IMR-90 (cell line): ENCODE measurements around the gene FANCF. TPM values are rescaled to one million over a fixed set of nuclear protein-coding genes. Genes with fewer than 3 reads are reported as not detected.

Source experiments
- ATAC-seq: fragments of 200-7000 bp; cut with Tn5 transposase; 2 replicates; pipeline ENCODE4 v1.9.1; 2020; ENCODE audit warnings: low read depth, mild to moderate bottlenecking, moderate library complexity
- BruUV-seq: library from RNA; stranded (reverse); fragments of 400-500 nt; replicated peaks from 2 replicates; lab custom pipeline; 2021; lab: Mats Ljungman, UMichigan
- CTCF ChIA-PET: fragments of 300-600 bp; formaldehyde crosslinking; extraction: SDS; loops from one replicate; lab custom pipeline; 2021; ENCODE audit warnings: antibody characterized with exemption; lab: Yijun Ruan, JAX
- POLR2A ChIA-PET: fragments of 300-600 bp; sonication (Branson Sonifier 250); formaldehyde crosslinking; loops from one replicate; lab custom pipeline; 2022; ENCODE audit warnings: antibody characterized with exemption; ENCODE audit not compliant: unreplicated experiment; lab: Charles Lee
- DNase-seq: peaks from one replicate; pipeline ENCODE4 v3.0.0; 2013
- H2AFZ ChIP-seq: replicated peaks from 2 replicates; pipeline ENCODE3; 2013; ENCODE audit warnings: low read length, mild to moderate bottlenecking; ENCODE audit not compliant: poor library complexity
- H2AK5ac ChIP-seq: 2 replicates; pipeline ENCODE4 v1.6.1; 2013; ENCODE audit warnings: low read depth, low read length, inconsistent platforms
- H2AK9ac ChIP-seq: replicated peaks from 2 replicates; pipeline ENCODE3; 2013; ENCODE audit warnings: mild to moderate bottlenecking, low read depth, low read length, moderate library complexity; ENCODE audit not compliant: poor library complexity
- H2BK120ac ChIP-seq: 2 replicates; pipeline ENCODE4 v1.6.1; 2013; ENCODE audit warnings: low read depth, low read length, inconsistent platforms
- H2BK15ac ChIP-seq: 3 replicates; pipeline ENCODE4 v1.6.1; 2013; ENCODE audit warnings: low read depth, low read length, inconsistent platforms
- H2BK20ac ChIP-seq: 2 replicates; pipeline ENCODE4 v1.6.1; 2013; ENCODE audit warnings: low read depth, mild to moderate bottlenecking, inconsistent platforms, low read length, moderate library complexity
- H2BK5ac ChIP-seq: 2 replicates; pipeline ENCODE4 v1.6.1; 2013; ENCODE audit warnings: mild to moderate bottlenecking, low read depth, low read length, inconsistent platforms; ENCODE audit not compliant: poor library complexity, severe bottlenecking
- H3K14ac ChIP-seq: replicated peaks from 2 replicates; pipeline ENCODE4 v1.6.1; 2013; ENCODE audit warnings: low read depth, low read length, inconsistent platforms
- H3K18ac ChIP-seq: 2 replicates; pipeline ENCODE4 v1.6.1; 2013; ENCODE audit warnings: low read depth, low read length, control low read depth
- H3K23ac ChIP-seq: 2 replicates; pipeline ENCODE4 v1.6.1; 2013; ENCODE audit warnings: low read depth, low read length, inconsistent platforms
- H3K27ac ChIP-seq: 2 replicates; pipeline ENCODE4 v1.5.1; 2013; ENCODE audit warnings: mild to moderate bottlenecking, control low read depth, low read length; ENCODE audit not compliant: insufficient read depth
- H3K27me3 ChIP-seq: 2 replicates; pipeline ENCODE4 v1.6.1; 2013; ENCODE audit warnings: low read length; ENCODE audit not compliant: control insufficient read depth, insufficient read depth
- H3K36me3 ChIP-seq: 2 replicates; pipeline ENCODE4 v1.6.1; 2013; ENCODE audit warnings: low read length, mixed read lengths; ENCODE audit not compliant: control insufficient read depth, insufficient read depth
- H3K4ac ChIP-seq: 2 replicates; pipeline ENCODE4 v1.6.1; 2013; ENCODE audit warnings: low read depth, low read length, inconsistent platforms
- H3K4me1 ChIP-seq: 2 replicates; pipeline ENCODE4 v1.6.1; 2013; ENCODE audit warnings: low read length, mixed read lengths; ENCODE audit not compliant: control insufficient read depth, insufficient read depth
- H3K4me2 ChIP-seq: 2 replicates; pipeline ENCODE4 v1.6.1; 2013; ENCODE audit warnings: low read depth, mild to moderate bottlenecking, control low read depth, low read length, moderate library complexity
- H3K4me3 ChIP-seq: 2 replicates; pipeline ENCODE4 v1.5.1; 2013; ENCODE audit warnings: low read depth, mild to moderate bottlenecking, control low read depth, low read length, moderate library complexity; ENCODE audit not compliant: insufficient read depth
- H3K56ac ChIP-seq: 2 replicates; pipeline ENCODE4 v1.6.1; 2013; ENCODE audit warnings: low read length, inconsistent platforms; ENCODE audit not compliant: insufficient read depth; ENCODE audit errors: extremely low read depth
- H3K79me1 ChIP-seq, 2 experiments: 2 replicates each; pipeline ENCODE4 v1.6.1; 2013; ENCODE audit warnings: low read length in 2 of 2, inconsistent platforms in 1 of 2, low read depth in 1 of 2
- H3K9ac ChIP-seq: 2 replicates; pipeline ENCODE4 v1.6.1; 2013; ENCODE audit warnings: low read depth, low read length, control low read depth
- H3K9me1 ChIP-seq: 2 replicates; pipeline ENCODE4 v1.6.1; 2013; ENCODE audit warnings: low read length, inconsistent platforms; ENCODE audit not compliant: insufficient read depth
- H3K9me3 ChIP-seq: 2 replicates; pipeline ENCODE4 v1.6.1; 2013; ENCODE audit warnings: low read length; ENCODE audit not compliant: control insufficient read depth, insufficient read depth
- H4K20me1 ChIP-seq: 2 replicates; pipeline ENCODE4 v1.6.1; 2013; ENCODE audit warnings: low read length, inconsistent platforms; ENCODE audit not compliant: insufficient read depth
- H4K5ac ChIP-seq: 2 replicates; pipeline ENCODE4 v1.6.1; 2013; ENCODE audit warnings: mild to moderate bottlenecking, low read depth, low read length, control low read depth
- H4K8ac ChIP-seq, 2 experiments: 2 replicates each; pipeline ENCODE4 v1.6.1; 2013; ENCODE audit warnings: low read depth in 2 of 2, low read length in 2 of 2, control low read depth in 1 of 2, inconsistent platforms in 1 of 2
- H4K91ac ChIP-seq: 2 replicates; pipeline ENCODE4 v1.6.1; 2013; ENCODE audit warnings: low read depth, low read length, inconsistent platforms; ENCODE audit not compliant: insufficient read depth
- BHLHE40 ChIP-seq: fragments of 150-350 bp; IDR thresholded peaks from 2 replicates; pipeline ENCODE4 v1.6.1; 2016; ENCODE audit warnings: mild to moderate bottlenecking, low read depth, low read length
- CEBPB ChIP-seq: IDR thresholded peaks from 2 replicates; pipeline ENCODE4 v1.6.1; 2012; ENCODE audit warnings: low read depth, low read length, improper control_type of control experiment
- CHD1 ChIP-seq: IDR thresholded peaks from 2 replicates; pipeline ENCODE4 v1.6.1; 2012; ENCODE audit warnings: low read depth, low read length, improper control_type of control experiment
- FOS ChIP-seq: fragments of 150-350 bp; IDR thresholded peaks from 2 replicates; pipeline ENCODE4 v1.6.1; 2016; ENCODE audit warnings: low read depth, low read length
- MAFK ChIP-seq: IDR thresholded peaks from 2 replicates; pipeline ENCODE4 v1.6.1; 2012; ENCODE audit warnings: low read depth, low read length, improper control_type of control experiment
- MAZ ChIP-seq: IDR thresholded peaks from 2 replicates; pipeline ENCODE4 v1.6.1; 2012; ENCODE audit warnings: low read depth, mild to moderate bottlenecking, low read length, improper control_type of control experiment, moderate library complexity, borderline replicate concordance
- MXI1 ChIP-seq: IDR thresholded peaks from 2 replicates; pipeline ENCODE4 v1.6.1; 2012; ENCODE audit warnings: low read depth, mild to moderate bottlenecking, low read length, moderate library complexity, borderline replicate concordance
- NFE2L2 ChIP-seq: fragments of 150-350 bp; IDR thresholded peaks from 2 replicates; pipeline ENCODE4 v1.6.1; 2016; ENCODE audit warnings: low read depth, mild to moderate bottlenecking, low read length
- POLR2A ChIP-seq: IDR thresholded peaks from 2 replicates; pipeline ENCODE4 v1.6.1; 2012; ENCODE audit warnings: mild to moderate bottlenecking, low read depth, low read length
- RAD21 ChIP-seq: IDR thresholded peaks from 2 replicates; pipeline ENCODE4 v1.6.1; 2012; ENCODE audit warnings: low read length, improper control_type of control experiment
- RCOR1 ChIP-seq: IDR thresholded peaks from 2 replicates; pipeline ENCODE4 v1.6.1; 2012; ENCODE audit warnings: mild to moderate bottlenecking, low read length, improper control_type of control experiment; ENCODE audit not compliant: insufficient replicate concordance
- RFX5 ChIP-seq: IDR thresholded peaks from 2 replicates; pipeline ENCODE4 v1.8.0; 2012; ENCODE audit warnings: low read depth, mild to moderate bottlenecking, low read length, moderate library complexity
- SMC3 ChIP-seq: fragments of 150-350 bp; IDR thresholded peaks from 2 replicates; pipeline ENCODE4 v1.6.1; 2016; ENCODE audit warnings: low read depth, mild to moderate bottlenecking, antibody characterized with exemption, low read length, moderate library complexity
- WGBS, 2 experiments: methylation state at CpG; one replicate each; pipeline versions ENCODE4 v1.1.5 to v1.1.7; 2013; ENCODE audit warnings: missing lambda C conversion rate in 2 of 2; ENCODE audit not compliant: insufficient read length in 1 of 2; ENCODE audit errors: extremely low coverage in 2 of 2; 5-methylcytosine and 5-hydroxymethylcytosine counted together
- dilution Hi-C: fragments of 300-500 bp; cut with HindIII; formaldehyde crosslinking; loops from one replicate; pipeline ENCODE4 v1.14.3; 2018; ENCODE audit warnings: low sequenced_read_pairs; ENCODE audit not compliant: unreplicated experiment
- in situ Hi-C: fragments of 300-500 bp; cut with MboI; formaldehyde crosslinking; loops from 3 replicates; pipeline ENCODE4 v1.14.3; 2019; ENCODE audit warnings: low sequenced_read_pairs, inconsistent platforms, mixed read lengths
- intact Hi-C: fragments of 100-400 bp; cut with micrococcal nuclease; formaldehyde crosslinking; loops from 2 replicates; pipeline ENCODE4 v1.10.0; 2022
- polyA plus RNA-seq, 3 experiments: library from polyadenylated mRNA; depleted of rRNA; stranded (reverse); fragments of >200 nt; gene quantifications; 2 replicates each; pipeline ENCODE4 v1.2.3, GENCODE V29; 2012; ENCODE audit warnings: low replicate concordance in 1 of 3
- total RNA-seq: library from RNA; depleted of rRNA; stranded (reverse); fragments of >200 nt; gene quantifications from 2 replicates; pipeline ENCODE4 v1.2.3, GENCODE V29; 2012
- TF ChIP-seq, protein P1 (sequence below): conservative IDR thresholded peaks from 2 replicates; pipeline ENCODE4 v1.5.1; 2012; ENCODE audit warnings: mild to moderate bottlenecking, low read depth, low read length, improper control_type of control experiment
- TF ChIP-seq, protein P2 (sequence below): fragments of 150-350 bp; IDR thresholded peaks from 2 replicates; pipeline ENCODE4 v1.6.1; 2016; ENCODE audit warnings: low read depth, mild to moderate bottlenecking, low read length, moderate library complexity, borderline replicate concordance

Gene FANCF
- total and polyA plus RNA-seq, 2 of the 4 experiments (the other 2 are of a cell fraction) = 3.3 to 5.6 TPM

DNA sequence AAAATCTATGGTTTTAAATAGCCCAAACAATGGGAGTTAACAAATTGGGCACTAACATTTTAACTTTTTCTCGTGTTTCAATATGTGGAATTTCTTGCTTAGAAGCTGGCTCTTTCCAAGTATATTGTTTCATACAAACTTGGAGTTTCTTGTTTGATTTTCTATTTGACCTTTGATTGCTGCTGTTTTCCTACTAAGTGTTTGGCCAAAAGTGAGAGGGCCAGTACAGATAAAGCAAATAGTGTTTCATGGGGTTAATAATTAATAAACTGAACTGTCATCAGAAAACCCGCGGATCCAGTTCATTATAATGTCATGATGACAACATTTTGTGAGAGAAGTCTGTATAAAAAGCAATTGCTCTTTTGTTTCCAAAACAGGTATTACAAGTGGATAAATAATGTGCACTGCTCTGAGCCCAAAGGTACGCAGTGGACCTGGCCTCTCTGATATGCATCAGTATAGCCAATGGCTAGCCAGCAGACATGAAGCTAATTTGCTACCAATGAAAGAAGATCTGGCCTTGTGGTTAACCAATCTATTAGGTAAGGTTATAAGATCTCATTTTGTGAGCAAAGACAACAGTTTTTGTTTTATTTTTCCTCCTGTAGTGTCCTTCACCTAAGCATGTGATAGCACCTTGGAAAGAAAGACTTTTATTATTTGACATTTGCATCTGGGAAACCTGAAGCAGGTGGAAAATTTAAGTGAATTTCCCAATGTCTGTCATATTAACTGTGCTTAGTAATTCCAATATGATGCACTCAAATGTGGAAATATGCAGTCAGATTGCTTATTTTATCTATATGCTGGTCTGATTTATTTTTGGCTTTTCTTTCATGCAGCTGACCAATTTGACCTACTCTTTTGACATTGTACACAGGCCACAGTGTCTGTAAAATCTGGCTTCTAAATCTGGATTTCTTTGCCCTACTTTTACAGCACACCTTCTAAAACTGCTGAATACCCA, 49.1 kb upstream of the FANCF start:
- H3K36me3 ChIP-seq = no peaks in the 10 kb centered on the region
- no peak overlapping the region for H3K9ac ChIP-seq
- H3K4ac ChIP-seq = no peak overlapping the region
- no peak overlapping the region for H3K56ac ChIP-seq
- no peaks in the 10 kb centered on the region; the same call in 1 of the 2 replicates for H3K27me3 ChIP-seq
- intact Hi-C loops = no loop called here
- H2BK15ac ChIP-seq = no peak overlapping the region
- no peak overlapping the region for H3K23ac ChIP-seq
- no peak overlapping the region for H3K14ac ChIP-seq
- no peak overlapping the region for H4K91ac ChIP-seq
- H3K4me3 ChIP-seq = no peak overlapping the region
- H3K79me1 ChIP-seq = no peaks in the 10 kb centered on the region
- H4K8ac ChIP-seq = no peak overlapping the region
- POLR2A ChIA-PET = no interaction called here
- in situ Hi-C loops = no loop called here
- dilution Hi-C loops = no loop called here
- no peak overlapping the region for H3K18ac ChIP-seq
- no peaks in the 10 kb centered on the region for H4K20me1 ChIP-seq
- ATAC-seq (no peak), DNase-seq (no peak)
- H2AK5ac ChIP-seq = no peak overlapping the region
- BruUV-seq = no TSS peak
- no peak overlapping the region for H2AFZ ChIP-seq
- H2BK5ac ChIP-seq = no peak overlapping the region
- no peak overlapping the region for H3K27ac ChIP-seq
- CTCF ChIA-PET = no interaction called here
- H2BK20ac ChIP-seq = no peak overlapping the region
- 75% methylated on average over 2 of the region's 4 CpGs; no CpG with 5 or more reads in 1 of the 2 experiments for WGBS, 2 experiments
- H3K4me1 ChIP-seq = no peaks in the 10 kb centered on the region
- H3K9me3 ChIP-seq = no peaks in the 10 kb centered on the region
- no peak overlapping the region for H3K4me2 ChIP-seq
- H2BK120ac ChIP-seq = no peak overlapping the region
- H3K9me1 ChIP-seq = no peaks in the 10 kb centered on the region
- no peak overlapping the region for H2AK9ac ChIP-seq
- no peak overlapping the region for H4K5ac ChIP-seq
- TF ChIP-seq BHLHE40 = no peak
- TF ChIP-seq MAZ = no peak
- no peak for TF ChIP-seq RCOR1
- TF ChIP-seq, protein P1, sequence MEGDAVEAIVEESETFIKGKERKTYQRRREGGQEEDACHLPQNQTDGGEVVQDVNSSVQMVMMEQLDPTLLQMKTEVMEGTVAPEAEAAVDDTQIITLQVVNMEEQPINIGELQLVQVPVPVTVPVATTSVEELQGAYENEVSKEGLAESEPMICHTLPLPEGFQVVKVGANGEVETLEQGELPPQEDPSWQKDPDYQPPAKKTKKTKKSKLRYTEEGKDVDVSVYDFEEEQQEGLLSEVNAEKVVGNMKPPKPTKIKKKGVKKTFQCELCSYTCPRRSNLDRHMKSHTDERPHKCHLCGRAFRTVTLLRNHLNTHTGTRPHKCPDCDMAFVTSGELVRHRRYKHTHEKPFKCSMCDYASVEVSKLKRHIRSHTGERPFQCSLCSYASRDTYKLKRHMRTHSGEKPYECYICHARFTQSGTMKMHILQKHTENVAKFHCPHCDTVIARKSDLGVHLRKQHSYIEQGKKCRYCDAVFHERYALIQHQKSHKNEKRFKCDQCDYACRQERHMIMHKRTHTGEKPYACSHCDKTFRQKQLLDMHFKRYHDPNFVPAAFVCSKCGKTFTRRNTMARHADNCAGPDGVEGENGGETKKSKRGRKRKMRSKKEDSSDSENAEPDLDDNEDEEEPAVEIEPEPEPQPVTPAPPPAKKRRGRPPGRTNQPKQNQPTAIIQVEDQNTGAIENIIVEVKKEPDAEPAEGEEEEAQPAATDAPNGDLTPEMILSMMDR = no peak
- TF ChIP-seq FOS = no peak
- TF ChIP-seq SMC3 = no peak
- no peak for TF ChIP-seq NFE2L2
- TF ChIP-seq MXI1 = no peak
- TF ChIP-seq POLR2A = no peak
- no peak for TF ChIP-seq RFX5
- TF ChIP-seq CHD1 = no peak
- TF ChIP-seq MAFK = no peak
- TF ChIP-seq, protein P2, sequence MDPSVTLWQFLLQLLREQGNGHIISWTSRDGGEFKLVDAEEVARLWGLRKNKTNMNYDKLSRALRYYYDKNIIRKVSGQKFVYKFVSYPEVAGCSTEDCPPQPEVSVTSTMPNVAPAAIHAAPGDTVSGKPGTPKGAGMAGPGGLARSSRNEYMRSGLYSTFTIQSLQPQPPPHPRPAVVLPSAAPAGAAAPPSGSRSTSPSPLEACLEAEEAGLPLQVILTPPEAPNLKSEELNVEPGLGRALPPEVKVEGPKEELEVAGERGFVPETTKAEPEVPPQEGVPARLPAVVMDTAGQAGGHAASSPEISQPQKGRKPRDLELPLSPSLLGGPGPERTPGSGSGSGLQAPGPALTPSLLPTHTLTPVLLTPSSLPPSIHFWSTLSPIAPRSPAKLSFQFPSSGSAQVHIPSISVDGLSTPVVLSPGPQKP = no peak
- TF ChIP-seq RAD21 = no peak
- no peak for TF ChIP-seq CEBPB
